Ishikawa (cell line): ENCODE data around the gene ZXDC.

Experiments used
- CEBPB ChIP-seq: IDR thresholded peaks from 2 replicates; pipeline ENCODE4 v1.6.1; 2012
- CREB1 ChIP-seq: IDR thresholded peaks from 2 replicates; pipeline ENCODE4 v1.6.1; 2012; ENCODE audit warnings: low read depth
- EGR1 ChIP-seq: IDR thresholded peaks from 2 replicates; pipeline ENCODE4 v1.6.1; 2012
- EP300 ChIP-seq: IDR thresholded peaks from 2 replicates; pipeline ENCODE4 v1.6.1; 2012; ENCODE audit warnings: borderline replicate concordance
- FOXM1 ChIP-seq: IDR thresholded peaks from 2 replicates; pipeline ENCODE4 v1.6.1; 2012; ENCODE audit warnings: low read depth, borderline replicate concordance
- NFIC ChIP-seq: IDR thresholded peaks from 2 replicates; pipeline ENCODE4 v1.6.1; 2012
- RAD21 ChIP-seq: IDR thresholded peaks from 2 replicates; pipeline ENCODE4 v1.6.1; 2012; ENCODE audit warnings: low read depth
- TAF1 ChIP-seq: IDR thresholded peaks from 2 replicates; pipeline ENCODE4 v1.6.1; 2012; ENCODE audit warnings: low read depth, mild to moderate bottlenecking
- TCF12 ChIP-seq: IDR thresholded peaks from 2 replicates; pipeline ENCODE4 v1.6.1; 2012; ENCODE audit warnings: low read depth
- TEAD4 ChIP-seq: IDR thresholded peaks from 2 replicates; pipeline ENCODE4 v1.6.1; 2012
- USF1 ChIP-seq: IDR thresholded peaks from 2 replicates; pipeline ENCODE4 v1.6.1; 2012
- YY1 ChIP-seq: IDR thresholded peaks from 2 replicates; pipeline ENCODE4 v1.6.1; 2012; ENCODE audit warnings: low read depth
- ZBTB7A ChIP-seq: IDR thresholded peaks from 2 replicates; pipeline ENCODE4 v1.6.1; 2012; ENCODE audit warnings: low read depth
- TF ChIP-seq, protein P1 (sequence below): IDR thresholded peaks from 2 replicates; pipeline ENCODE4 v1.6.1; 2012
- TF ChIP-seq, protein P2 (sequence below): IDR thresholded peaks from 2 replicates; pipeline ENCODE4 v1.6.1; 2012; ENCODE audit warnings: low read depth, mild to moderate bottlenecking

ZXDC gene

GRCh38 chr3:126456766-126457388 lies 18.8 kb downstream of the ZXDC start:
- TF ChIP-seq NFIC (no peak), USF1 (no peak), FOXM1 (no peak), TCF12 (no peak), CREB1 (no peak), TAF1 (no peak), ZBTB7A (no peak), CEBPB (no peak), TEAD4 (no peak), RAD21 (no peak), EGR1 (no peak), EP300 (no peak), YY1 (no peak)
- TF ChIP-seq, protein P1, sequence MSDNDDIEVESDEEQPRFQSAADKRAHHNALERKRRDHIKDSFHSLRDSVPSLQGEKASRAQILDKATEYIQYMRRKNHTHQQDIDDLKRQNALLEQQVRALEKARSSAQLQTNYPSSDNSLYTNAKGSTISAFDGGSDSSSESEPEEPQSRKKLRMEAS: no peak
- TF ChIP-seq, protein P2, sequence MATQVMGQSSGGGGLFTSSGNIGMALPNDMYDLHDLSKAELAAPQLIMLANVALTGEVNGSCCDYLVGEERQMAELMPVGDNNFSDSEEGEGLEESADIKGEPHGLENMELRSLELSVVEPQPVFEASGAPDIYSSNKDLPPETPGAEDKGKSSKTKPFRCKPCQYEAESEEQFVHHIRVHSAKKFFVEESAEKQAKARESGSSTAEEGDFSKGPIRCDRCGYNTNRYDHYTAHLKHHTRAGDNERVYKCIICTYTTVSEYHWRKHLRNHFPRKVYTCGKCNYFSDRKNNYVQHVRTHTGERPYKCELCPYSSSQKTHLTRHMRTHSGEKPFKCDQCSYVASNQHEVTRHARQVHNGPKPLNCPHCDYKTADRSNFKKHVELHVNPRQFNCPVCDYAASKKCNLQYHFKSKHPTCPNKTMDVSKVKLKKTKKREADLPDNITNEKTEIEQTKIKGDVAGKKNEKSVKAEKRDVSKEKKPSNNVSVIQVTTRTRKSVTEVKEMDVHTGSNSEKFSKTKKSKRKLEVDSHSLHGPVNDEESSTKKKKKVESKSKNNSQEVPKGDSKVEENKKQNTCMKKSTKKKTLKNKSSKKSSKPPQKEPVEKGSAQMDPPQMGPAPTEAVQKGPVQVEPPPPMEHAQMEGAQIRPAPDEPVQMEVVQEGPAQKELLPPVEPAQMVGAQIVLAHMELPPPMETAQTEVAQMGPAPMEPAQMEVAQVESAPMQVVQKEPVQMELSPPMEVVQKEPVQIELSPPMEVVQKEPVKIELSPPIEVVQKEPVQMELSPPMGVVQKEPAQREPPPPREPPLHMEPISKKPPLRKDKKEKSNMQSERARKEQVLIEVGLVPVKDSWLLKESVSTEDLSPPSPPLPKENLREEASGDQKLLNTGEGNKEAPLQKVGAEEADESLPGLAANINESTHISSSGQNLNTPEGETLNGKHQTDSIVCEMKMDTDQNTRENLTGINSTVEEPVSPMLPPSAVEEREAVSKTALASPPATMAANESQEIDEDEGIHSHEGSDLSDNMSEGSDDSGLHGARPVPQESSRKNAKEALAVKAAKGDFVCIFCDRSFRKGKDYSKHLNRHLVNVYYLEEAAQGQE: no peak

- TF ChIP-seq RAD21 (no peak), EGR1 (no peak), NFIC (no peak)
These were observed 19.5 kb downstream of the ZXDC start for GRCh38 chr3:126456211-126456610.

GRCh38 chr3:126454437-126455198 lies 21.1 kb downstream of the ZXDC start:
- no peak for TF ChIP-seq CREB1
- TF ChIP-seq USF1: no peak
- TF ChIP-seq, protein P1: no peak
- no peak for TF ChIP-seq EP300
- TF ChIP-seq CEBPB: no peak
- no peak for TF ChIP-seq TCF12
- no peak for TF ChIP-seq ZBTB7A
- no peak for TF ChIP-seq RAD21
- no peak for TF ChIP-seq TAF1

GRCh38 chr3:126454025-126454424 lies 21.7 kb downstream of the ZXDC start:
- TF ChIP-seq TCF12: no peak

DNA sequence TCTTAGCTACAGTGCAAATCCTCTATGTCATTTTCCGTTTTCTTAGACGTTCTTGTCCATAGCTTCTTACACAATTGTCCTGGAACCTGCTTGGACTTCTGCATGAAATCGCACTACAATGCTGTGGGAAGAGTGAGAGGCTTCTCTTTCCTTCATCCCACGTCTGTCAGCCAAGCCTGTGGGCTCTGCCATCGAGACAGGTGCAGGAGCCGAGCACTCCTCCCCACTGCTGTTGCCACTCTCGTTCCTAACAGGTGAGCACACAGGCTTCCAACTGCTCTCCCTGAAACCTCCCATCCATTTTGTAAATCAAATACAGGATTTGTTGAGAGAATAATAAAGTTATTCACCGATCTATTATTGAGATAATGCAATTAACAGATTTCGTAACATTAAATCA lies 23.5 kb downstream of the ZXDC start:
- TF ChIP-seq ZBTB7A (no peak), YY1 (no peak), CEBPB (no peak), RAD21 (no peak), EGR1 (no peak), TAF1 (no peak), USF1 (no peak), CREB1 (no peak)
- TF ChIP-seq, protein P2: no peak

DNA sequence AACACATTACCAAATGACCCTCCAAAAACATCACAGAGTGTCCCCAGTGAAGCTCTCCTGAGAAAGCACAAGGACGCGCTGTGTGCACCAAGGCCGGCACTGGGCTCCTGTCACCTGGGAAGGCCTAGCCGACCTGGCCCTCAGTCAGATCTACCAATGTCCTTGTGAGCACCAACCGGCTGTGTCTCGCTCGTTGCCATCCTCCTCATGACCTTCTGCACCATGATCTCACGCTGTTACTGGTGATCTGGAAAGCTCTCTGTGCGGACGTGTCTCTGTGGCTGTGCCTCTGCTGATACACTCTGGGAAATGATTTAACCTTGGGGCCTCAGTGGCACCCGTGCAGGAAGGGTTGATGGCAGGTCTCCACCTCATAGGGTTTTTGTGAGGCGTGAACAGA lies 24.2 kb downstream of the ZXDC start:
- TF ChIP-seq CREB1 (no peak), YY1 (no peak), ZBTB7A (no peak)

DNA sequence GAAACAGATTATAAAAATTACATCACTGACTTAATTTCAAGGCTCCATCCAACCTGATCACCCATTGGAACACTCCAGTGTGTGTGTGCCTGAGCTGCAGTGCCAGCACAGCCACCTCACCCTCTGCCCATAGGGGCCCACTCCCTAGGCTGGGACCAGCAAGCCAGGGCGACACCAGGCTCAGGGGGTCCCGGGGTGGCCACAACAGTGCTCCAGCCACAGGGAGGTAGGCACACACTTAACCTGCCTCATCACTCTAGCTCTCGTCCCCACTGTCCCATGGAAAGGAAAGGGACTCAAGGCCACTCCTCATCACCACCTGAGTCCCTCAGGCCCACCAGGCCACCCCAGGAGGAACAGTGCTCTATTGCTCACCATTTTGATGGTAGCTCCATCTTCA lies 24.9 kb downstream of the ZXDC start:
- TF ChIP-seq ZBTB7A (no peak), TCF12 (no peak), EGR1 (no peak), NFIC (no peak), EP300 (no peak), USF1 (no peak), TAF1 (no peak), RAD21 (no peak), TEAD4 (no peak), YY1 (no peak), FOXM1 (no peak), CEBPB (no peak), CREB1 (no peak)
- TF ChIP-seq, protein P2: no peak
- TF ChIP-seq, protein P1: no peak
